HPDE6-E6E7 (cell line): ENCODE measurements around the gene TMEM132D.

Experiments used
- DNase-seq: peaks from one replicate; pipeline ENCODE4 v3.0.0; 2011; ENCODE audit warnings: missing footprints; ENCODE audit errors: extremely low spot score

TMEM132D gene

GRCh38 chr12:129660946-129661345 lies 242.9 kb downstream of the TMEM132D start:
- no peak for DNase-seq

- DNase-seq, result no peak
These were observed 243.7 kb downstream of the TMEM132D start for GRCh38 chr12:129659961-129660622.

DNA sequence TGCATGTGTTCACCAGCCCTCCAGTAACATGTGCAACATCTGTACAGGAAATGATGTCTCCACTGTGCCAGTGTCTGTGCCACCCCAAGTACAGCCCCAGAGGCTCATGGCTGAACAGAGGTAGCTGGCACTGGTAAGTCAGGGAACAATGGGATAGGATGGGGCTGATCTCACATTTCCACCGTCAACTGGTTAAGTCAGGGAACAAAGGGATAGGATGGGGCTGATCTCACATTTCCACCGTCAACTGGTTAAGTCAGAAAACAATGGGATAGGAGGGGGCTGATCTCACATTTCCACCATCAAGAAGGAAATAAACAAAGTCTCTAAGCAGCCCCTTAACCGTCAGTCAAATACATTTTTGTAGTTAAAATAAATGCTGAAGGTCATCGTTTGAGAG lies 246.6 kb downstream of the TMEM132D start:
- DNase-seq, result no peak

DNA sequence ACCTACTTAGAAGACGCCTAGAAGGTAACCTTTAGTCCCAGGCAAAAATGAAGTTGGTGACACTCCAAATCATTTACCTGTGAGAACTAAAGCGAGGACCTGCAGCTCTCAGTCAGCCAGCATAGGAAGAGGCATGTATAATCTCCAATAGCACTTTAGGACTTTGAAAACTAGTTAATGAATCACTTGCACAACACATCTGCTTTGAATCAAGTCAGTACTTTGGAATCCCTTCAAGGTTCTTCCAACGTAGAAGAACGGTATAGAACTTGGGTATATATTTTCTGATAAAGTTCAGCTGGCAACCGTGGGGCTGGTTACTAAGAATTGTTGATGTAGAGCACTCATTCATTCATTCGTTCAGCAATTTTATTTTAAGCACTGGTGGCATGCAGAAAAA lies 251.9 kb downstream of the TMEM132D start:
- no peak for DNase-seq

DNA sequence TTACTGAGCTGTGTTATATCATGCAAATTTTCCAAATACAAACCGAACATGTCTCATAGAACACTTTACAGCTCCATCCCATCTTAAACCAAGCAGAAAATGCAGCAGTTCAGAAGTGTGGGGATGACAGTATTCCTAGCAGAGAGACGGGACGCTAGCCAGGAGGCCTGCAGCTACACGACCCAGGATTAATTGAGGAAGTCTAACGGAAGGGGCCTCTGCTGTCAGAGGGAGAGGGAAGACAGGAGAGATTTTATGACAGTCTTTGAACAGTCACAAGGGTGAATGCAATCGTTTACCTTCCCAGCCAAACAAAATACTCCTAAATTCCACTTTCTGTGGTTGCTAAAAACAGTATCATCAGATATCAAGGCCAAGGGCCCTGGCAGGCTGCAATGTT lies 261.9 kb downstream of the TMEM132D start:
- DNase-seq, result no peak

DNA sequence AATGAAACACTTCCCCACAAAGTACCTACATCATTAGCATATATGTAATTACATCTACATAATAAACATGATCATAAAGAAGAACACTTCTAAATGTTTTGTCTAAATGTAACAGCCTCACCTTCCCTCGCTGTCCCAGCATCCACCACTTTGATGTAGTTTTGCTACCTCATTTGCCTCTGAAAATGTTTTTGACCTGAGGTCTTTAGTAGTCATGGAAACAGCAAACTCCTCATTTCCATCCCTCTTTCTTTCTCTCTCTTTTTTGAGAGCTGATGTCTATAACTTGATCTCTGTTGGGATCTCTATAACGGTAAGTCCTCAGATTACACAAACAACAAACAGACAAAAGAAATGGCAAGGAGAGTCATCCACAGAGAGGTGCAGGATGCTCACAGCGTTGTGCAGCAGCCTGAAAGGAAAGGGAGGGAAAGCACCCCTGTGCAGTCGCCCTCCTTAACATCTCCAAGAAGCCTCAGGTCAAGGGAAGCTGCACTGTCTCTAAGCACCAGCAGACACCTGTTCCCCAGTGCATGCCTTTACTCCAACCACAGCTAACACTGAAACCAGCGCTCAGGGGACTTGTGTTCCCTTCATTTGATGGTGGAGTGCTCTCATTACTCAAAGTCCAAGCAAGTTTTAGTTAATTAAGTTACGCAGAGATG lies 268.7 kb downstream of the TMEM132D start:
- DNase-seq, result no peak

- no peak for DNase-seq
These were observed 272.5 kb downstream of the TMEM132D start for GRCh38 chr12:129631316-129631715.

- no peak for DNase-seq
These were observed 273.9 kb downstream of the TMEM132D start for GRCh38 chr12:129629901-129630300.

GRCh38 chr12:129622566-129622965 lies 281.3 kb downstream of the TMEM132D start:
- no peak for DNase-seq

GRCh38 chr12:129619271-129619670 lies 284.6 kb downstream of the TMEM132D start:
- no peak for DNase-seq

DNA sequence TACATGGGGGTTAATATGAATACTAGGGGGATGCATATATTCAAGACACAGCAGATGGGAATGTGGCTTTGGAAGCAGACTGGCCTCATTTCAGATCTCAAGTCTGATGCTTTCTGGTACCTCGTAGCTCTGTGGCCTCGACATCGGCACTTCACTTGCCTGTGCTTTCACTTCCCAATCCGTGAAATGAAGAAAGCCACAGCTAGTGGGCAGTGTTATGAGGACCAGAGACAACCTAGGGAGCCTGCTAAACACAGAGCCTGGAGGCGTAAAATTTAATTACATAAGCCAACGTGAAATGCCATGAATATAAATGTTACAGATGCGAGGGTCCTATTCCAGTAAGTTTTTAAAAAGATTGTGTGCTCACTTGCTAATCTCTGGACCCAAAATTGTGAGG lies 286.0 kb downstream of the TMEM132D start:
- DNase-seq, result no peak

GRCh38 chr12:129615001-129615400 lies 288.8 kb downstream of the TMEM132D start:
- DNase-seq, result no peak

- DNase-seq, result no peak
These were observed 289.5 kb downstream of the TMEM132D start for GRCh38 chr12:129614221-129614885.

DNA sequence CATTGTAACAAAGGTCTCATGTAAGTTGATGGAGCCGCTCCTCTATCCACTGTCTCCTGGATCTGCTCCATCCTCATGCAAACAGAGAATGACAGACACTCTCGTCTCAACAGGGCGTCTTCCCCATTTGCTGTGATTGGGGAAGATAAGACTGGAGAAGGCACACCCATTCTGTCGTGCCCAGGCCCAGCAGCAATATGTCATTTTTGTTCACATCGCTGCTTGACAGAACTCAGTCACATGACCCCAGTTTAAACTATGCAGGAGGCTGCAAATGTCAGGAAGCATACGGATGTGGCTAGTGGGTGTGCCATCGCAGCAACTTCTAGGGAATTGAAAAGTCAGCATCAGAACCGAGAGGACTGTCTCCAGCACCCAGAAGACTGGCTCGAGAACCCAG lies 290.5 kb downstream of the TMEM132D start:
- no peak for DNase-seq

DNA sequence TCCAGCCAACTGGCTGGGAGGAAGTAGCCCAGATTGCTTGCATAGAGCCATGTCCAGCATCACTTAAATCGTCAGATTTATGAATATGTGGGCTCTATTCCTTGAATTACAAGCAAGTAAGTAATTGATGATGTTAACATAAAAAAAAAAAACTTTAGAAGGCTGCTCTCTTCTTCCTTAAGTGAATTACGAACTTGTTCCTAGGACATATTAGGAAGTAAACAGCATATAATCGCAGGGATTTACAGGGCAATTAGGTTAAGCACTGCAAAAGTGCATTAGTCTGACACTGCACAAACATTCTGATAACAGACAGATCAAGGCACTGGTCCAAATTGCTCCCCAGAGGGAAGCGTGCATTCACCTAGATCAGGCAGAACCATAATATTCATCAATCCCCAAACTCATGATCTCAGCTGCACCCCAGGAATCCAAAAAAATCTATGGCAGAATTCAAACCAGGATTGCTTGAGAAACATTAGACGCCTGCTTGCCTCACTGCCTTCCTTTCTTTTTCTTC lies 293.2 kb downstream of the TMEM132D start:
- no peak for DNase-seq

- no peak for DNase-seq
These were observed 296.1 kb downstream of the TMEM132D start for GRCh38 chr12:129607756-129608155.

DNA sequence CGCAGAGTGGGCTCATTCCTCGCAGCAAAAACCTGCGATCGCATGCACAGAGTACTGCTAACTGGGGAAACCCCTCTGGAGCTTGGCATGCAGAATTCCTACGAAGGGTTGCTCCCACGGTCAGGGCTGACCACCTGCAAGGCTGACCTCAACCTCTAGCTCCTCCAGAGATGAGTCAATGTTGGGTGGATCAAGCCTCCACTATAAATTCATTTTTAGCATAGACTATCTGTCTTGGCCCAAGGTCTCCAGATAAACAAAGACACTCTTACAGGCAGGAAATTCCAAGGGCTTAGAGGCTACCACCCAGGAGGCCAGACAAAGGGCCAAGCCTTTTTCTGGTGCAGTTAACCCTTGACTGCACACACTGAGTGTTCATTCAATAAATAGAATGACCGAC lies 296.5 kb downstream of the TMEM132D start:
- no peak for DNase-seq

DNA sequence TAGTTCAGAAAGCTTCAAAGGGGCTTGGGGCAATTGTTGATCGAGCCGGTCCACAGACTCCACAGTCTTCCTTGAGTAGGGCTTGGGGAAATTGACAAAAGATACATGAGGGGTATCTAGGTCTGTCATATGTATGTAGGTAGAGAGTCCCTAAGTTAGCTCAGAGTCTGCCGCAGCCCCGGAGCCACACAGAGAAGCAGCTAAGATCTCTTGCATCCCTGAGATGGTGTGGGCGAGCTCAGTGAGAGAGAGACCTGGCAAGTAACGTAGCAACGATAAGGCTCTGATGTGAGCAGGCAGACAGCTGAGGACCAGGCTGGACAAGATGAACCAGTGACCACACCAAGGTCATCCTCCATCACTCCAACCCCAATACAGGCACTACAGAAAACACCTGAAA lies 297.6 kb downstream of the TMEM132D start:
- no peak for DNase-seq

DNA sequence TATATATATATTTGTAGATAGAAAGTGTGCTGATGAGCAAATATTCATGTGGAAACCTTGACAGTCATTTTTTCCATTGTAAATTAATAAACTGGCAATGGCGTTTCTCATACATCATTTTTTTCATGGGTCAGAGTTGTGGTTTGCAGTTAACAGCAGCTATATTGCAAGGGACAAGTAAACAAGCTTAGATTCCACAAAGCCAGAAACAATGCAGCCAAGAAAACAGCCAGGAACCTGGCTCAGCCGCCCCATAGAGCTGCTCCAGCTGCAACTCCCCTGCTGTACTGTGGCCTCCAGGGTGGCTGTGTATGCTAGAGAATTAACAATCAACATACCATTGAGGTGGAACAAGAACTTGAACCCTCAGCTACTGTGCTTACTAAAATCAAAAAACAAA lies 298.2 kb downstream of the TMEM132D start:
- no peak for DNase-seq

- no peak for DNase-seq
These were observed 299.3 kb downstream of the TMEM132D start for GRCh38 chr12:129604506-129604905.

DNA sequence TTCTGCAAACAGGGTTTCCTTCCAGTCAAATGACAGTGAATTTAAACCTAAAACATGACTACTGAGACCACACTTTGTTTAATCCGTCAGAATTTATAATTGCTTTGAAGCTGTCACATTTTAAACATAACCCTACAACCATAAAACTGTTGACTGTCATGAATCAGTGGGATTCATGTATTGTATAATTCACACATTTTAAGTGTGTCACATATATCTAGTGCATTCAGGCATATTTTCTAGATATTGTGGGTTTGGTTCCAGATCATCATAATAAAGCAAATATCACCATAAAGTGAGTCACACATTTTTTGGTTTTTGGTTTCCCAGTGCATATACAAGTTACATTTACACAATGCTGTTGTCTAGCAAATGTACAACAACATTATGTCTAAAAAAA lies 304.4 kb downstream of the TMEM132D start:
- DNase-seq, result no peak

GRCh38 chr12:129594098-129594497 lies 309.7 kb downstream of the TMEM132D start:
- no peak for DNase-seq

- DNase-seq, result no peak
These were observed 311.4 kb downstream of the TMEM132D start for GRCh38 chr12:129592449-129592848.
